HepG2 (cell line): ENCODE results near the gene VEGFA. TPM values are rescaled to one million over a fixed set of nuclear protein-coding genes. Genes with fewer than 3 reads are reported as not detected.

Experiments
- ATAD3A ChIP-seq: sonication (generic); formaldehyde crosslinking; IDR thresholded peaks from 2 replicates; pipeline ENCODE4 v1.4.0; 2020; ENCODE audit warnings: missing genetic modification reagents
- ATF5 ChIP-seq: sonication (generic); formaldehyde crosslinking; IDR thresholded peaks from 2 replicates; pipeline ENCODE4 v1.4.0; 2020; ENCODE audit warnings: mild to moderate bottlenecking, low read depth, missing genetic modification reagents
- BCL6 ChIP-seq: IDR thresholded peaks from 2 replicates; pipeline ENCODE4 v1.6.1; 2016; ENCODE audit warnings: missing genetic modification reagents, missing compliant biosample characterization
- CTCF ChIP-seq: sonication (generic); formaldehyde crosslinking; IDR thresholded peaks from 2 replicates; pipeline ENCODE4 v1.5.0; 2020; ENCODE audit warnings: mild to moderate bottlenecking, missing genetic modification reagents, moderate library complexity
- MYC ChIP-seq: sonication (generic); formaldehyde crosslinking; IDR thresholded peaks from 2 replicates; pipeline ENCODE4 v1.9.0; 2021; ENCODE audit warnings: missing genetic modification reagents, borderline replicate concordance
- ONECUT2 ChIP-seq: sonication (generic); formaldehyde crosslinking; IDR thresholded peaks from 2 replicates; pipeline ENCODE4 v1.4.0; 2020; ENCODE audit warnings: missing genetic modification reagents
- SOX5 ChIP-seq: IDR thresholded peaks from 2 replicates; pipeline ENCODE4 v1.6.1; 2016; ENCODE audit warnings: borderline replicate concordance
- SP5 ChIP-seq: IDR thresholded peaks from 2 replicates; pipeline ENCODE4 v1.6.1; 2016; ENCODE audit warnings: low read depth, borderline replicate concordance
- TMF1 ChIP-seq: sonication (generic); formaldehyde crosslinking; IDR thresholded peaks from 2 replicates; pipeline ENCODE4 v1.8.1; 2022; ENCODE audit warnings: low read depth, missing genetic modification reagents
- ZNF138 ChIP-seq: sonication (generic); formaldehyde crosslinking; IDR thresholded peaks from 2 replicates; pipeline ENCODE4 v1.5.0; 2020; ENCODE audit warnings: mild to moderate bottlenecking, low read depth, missing genetic modification reagents
- ZNF687 ChIP-seq: sonication (generic); formaldehyde crosslinking; IDR thresholded peaks from 2 replicates; pipeline ENCODE4 v1.5.1; 2020; ENCODE audit warnings: mild to moderate bottlenecking, missing genetic modification reagents, moderate library complexity
- polyA plus RNA-seq, 8 experiments: library from polyadenylated mRNA; depleted of rRNA in 3 of 8; stranded (reverse) in 7 of 8; unstranded in 1 of 8; fragments of >200 nt; fragmentation: Illumina TruSeq in 4 of 8; extraction: Trizol in 4 of 8; gene quantifications; 2 replicates each; pipeline versions ENCODE4 v1.2.1 to v1.2.3, GENCODE V29; 2011 to 2016; ENCODE audit warnings: low read depth in 4 of 8, missing spikeins in 1 of 8, mixed read lengths in 1 of 8; ENCODE audit not compliant: insufficient read depth in 1 of 8
- total RNA-seq, 5 experiments: library from RNA; depleted of rRNA; stranded (reverse); fragments of >200 nt; fragmentation: Illumina TruSeq; extraction: Trizol; gene quantifications; 2 replicates each; pipeline ENCODE4 v1.2.3, GENCODE V29; 2016; ENCODE audit warnings: low read depth in 1 of 5
- TF ChIP-seq, protein P1 (sequence below): sonication (generic); formaldehyde crosslinking; IDR thresholded peaks from 2 replicates; pipeline ENCODE4 v1.8.0; 2022; ENCODE audit warnings: missing genetic modification reagents, mild to moderate bottlenecking, moderate library complexity, borderline replicate concordance
- TF ChIP-seq, protein P2 (sequence below): sonication (generic); formaldehyde crosslinking; IDR thresholded peaks from 2 replicates; pipeline ENCODE4 v1.9.0; 2021; ENCODE audit warnings: missing genetic modification reagents, borderline replicate concordance
- TF ChIP-seq, protein P3 (sequence below): sonication (generic); formaldehyde crosslinking; IDR thresholded peaks from 2 replicates; pipeline ENCODE4 v1.8.0; 2022; ENCODE audit warnings: missing genetic modification reagents, mild to moderate bottlenecking, borderline replicate concordance
- TF ChIP-seq, protein P4 (sequence below): sonication (generic); formaldehyde crosslinking; IDR thresholded peaks from 2 replicates; pipeline ENCODE4 v1.5.0; 2020; ENCODE audit warnings: missing genetic modification reagents, mild to moderate bottlenecking, borderline replicate concordance

The VEGFA gene
- total and polyA plus RNA-seq, 2 of the 13 experiments (the other 11 are each of a cell fraction or from before 2014, with no cell fraction given), result 68.1 to 629 TPM

- TF ChIP-seq ZNF687 (CRISPR knock-in tag) (peak; percentile 84), SP5 (CRISPR knock-in tag) (0 out of 2 replicates have a peak, but pooled peaks have one; percentile 26), SOX5 (CRISPR knock-in tag) (no peak), ATAD3A (CRISPR knock-in tag) (no peak), CTCF (CRISPR knock-in tag) (no peak; the same call in 1 of the 2 replicates), MYC (peak; percentile 88), BCL6 (peak; percentile 63), TMF1 (peak; percentile 87), ATF5 (CRISPR knock-in tag) (no peak), ZNF138 (peak; percentile 92; the same call in 1 of the 2 replicates), ONECUT2 (CRISPR knock-in tag) (peak; percentile 24)
- TF ChIP-seq, protein P1, sequence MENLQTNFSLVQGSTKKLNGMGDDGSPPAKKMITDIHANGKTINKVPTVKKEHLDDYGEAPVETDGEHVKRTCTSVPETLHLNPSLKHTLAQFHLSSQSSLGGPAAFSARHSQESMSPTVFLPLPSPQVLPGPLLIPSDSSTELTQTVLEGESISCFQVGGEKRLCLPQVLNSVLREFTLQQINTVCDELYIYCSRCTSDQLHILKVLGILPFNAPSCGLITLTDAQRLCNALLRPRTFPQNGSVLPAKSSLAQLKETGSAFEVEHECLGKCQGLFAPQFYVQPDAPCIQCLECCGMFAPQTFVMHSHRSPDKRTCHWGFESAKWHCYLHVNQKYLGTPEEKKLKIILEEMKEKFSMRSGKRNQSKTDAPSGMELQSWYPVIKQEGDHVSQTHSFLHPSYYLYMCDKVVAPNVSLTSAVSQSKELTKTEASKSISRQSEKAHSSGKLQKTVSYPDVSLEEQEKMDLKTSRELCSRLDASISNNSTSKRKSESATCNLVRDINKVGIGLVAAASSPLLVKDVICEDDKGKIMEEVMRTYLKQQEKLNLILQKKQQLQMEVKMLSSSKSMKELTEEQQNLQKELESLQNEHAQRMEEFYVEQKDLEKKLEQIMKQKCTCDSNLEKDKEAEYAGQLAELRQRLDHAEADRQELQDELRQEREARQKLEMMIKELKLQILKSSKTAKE (CRISPR knock-in tag), result peak; percentile 73
- TF ChIP-seq, protein P2, sequence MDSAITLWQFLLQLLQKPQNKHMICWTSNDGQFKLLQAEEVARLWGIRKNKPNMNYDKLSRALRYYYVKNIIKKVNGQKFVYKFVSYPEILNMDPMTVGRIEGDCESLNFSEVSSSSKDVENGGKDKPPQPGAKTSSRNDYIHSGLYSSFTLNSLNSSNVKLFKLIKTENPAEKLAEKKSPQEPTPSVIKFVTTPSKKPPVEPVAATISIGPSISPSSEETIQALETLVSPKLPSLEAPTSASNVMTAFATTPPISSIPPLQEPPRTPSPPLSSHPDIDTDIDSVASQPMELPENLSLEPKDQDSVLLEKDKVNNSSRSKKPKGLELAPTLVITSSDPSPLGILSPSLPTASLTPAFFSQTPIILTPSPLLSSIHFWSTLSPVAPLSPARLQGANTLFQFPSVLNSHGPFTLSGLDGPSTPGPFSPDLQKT (CRISPR knock-in tag), result no peak
- TF ChIP-seq, protein P3, sequence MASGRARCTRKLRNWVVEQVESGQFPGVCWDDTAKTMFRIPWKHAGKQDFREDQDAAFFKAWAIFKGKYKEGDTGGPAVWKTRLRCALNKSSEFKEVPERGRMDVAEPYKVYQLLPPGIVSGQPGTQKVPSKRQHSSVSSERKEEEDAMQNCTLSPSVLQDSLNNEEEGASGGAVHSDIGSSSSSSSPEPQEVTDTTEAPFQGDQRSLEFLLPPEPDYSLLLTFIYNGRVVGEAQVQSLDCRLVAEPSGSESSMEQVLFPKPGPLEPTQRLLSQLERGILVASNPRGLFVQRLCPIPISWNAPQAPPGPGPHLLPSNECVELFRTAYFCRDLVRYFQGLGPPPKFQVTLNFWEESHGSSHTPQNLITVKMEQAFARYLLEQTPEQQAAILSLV (CRISPR knock-in tag), result 0 out of 2 replicates have a peak, but pooled peaks have one; percentile 81
- TF ChIP-seq, protein P4, sequence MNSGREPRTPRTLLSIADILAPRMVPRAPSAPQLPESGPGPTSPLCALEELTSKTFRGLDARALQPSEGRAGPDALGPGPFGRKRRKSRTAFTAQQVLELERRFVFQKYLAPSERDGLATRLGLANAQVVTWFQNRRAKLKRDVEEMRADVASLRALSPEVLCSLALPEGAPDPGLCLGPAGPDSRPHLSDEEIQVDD (CRISPR knock-in tag), result no peak
These were observed 1.3 kb downstream of the VEGFA start (continued) for GRCh38 chr6:43771210-43771857.
